ENCODE results near the gene CFAP251. TPM values are rescaled to one million over a fixed set of nuclear protein-coding genes. Genes with fewer than 3 reads are reported as not detected.

The CFAP251 gene
- total and polyA plus RNA-seq, 10 of the 15 experiments (the other 5 are each of a cell fraction or from before 2014, with no cell fraction given) = 0.10 to 0.97 (median 0.64) TPM

DNA sequence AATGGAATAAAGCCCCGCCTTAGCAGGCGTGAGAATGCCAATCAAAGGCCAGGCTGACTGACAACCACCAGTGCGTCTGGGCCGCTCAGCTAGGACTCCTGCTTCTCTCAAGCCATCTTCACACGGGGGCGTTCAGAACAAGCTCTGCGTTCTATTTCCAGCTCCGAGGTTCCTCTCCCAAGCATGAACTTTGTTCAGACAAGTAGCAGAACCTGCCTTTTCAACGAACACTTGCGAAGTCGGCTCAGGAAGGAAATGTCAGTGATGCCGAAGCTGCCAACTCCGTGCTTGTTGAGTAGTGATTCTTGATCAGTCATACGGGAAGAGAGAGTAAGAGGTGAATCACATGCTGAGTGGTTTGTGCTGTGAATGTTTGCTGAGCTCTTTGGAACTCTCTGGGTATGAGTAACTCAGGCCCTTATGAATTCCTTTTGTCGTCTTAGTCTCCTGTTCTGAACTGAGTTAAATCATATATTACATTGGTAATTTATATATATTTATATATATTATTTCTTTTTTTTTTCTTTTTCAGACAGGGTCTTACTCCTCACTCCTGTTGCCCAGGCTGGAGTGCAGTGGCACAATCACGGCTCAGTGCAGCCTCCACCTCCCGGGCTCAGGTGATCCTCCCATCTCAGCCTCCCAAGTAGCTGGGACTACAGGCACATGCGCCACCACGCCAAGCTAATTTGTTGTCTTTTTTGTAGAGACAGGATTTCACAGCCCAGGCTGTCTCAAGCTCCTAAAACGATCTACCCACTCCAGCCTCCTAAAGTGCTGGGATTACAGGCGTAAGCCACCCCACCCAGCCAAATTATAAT lies 73.9 kb downstream of the CFAP251 start (continued):
- TF ChIP-seq, protein P1, sequence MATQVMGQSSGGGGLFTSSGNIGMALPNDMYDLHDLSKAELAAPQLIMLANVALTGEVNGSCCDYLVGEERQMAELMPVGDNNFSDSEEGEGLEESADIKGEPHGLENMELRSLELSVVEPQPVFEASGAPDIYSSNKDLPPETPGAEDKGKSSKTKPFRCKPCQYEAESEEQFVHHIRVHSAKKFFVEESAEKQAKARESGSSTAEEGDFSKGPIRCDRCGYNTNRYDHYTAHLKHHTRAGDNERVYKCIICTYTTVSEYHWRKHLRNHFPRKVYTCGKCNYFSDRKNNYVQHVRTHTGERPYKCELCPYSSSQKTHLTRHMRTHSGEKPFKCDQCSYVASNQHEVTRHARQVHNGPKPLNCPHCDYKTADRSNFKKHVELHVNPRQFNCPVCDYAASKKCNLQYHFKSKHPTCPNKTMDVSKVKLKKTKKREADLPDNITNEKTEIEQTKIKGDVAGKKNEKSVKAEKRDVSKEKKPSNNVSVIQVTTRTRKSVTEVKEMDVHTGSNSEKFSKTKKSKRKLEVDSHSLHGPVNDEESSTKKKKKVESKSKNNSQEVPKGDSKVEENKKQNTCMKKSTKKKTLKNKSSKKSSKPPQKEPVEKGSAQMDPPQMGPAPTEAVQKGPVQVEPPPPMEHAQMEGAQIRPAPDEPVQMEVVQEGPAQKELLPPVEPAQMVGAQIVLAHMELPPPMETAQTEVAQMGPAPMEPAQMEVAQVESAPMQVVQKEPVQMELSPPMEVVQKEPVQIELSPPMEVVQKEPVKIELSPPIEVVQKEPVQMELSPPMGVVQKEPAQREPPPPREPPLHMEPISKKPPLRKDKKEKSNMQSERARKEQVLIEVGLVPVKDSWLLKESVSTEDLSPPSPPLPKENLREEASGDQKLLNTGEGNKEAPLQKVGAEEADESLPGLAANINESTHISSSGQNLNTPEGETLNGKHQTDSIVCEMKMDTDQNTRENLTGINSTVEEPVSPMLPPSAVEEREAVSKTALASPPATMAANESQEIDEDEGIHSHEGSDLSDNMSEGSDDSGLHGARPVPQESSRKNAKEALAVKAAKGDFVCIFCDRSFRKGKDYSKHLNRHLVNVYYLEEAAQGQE (IDR thresholded peaks at IDR 0.05; ENCODE audit: low read depth, low read length) = no peak
- TF ChIP-seq SREBF2 (IDR thresholded peaks at IDR 0.05; ENCODE audit: low read length) (no peak), WRNIP1 (IDR thresholded peaks at IDR 0.05; ENCODE audit: borderline replicate concordance, low read depth, low read length) (0 out of 2 replicates have a peak, but pooled peaks have one; percentile 38), IRF4 (IDR thresholded peaks at IDR 0.05; ENCODE audit: low read depth, low read length) (peak; percentile 99), NR2C1 (IDR thresholded peaks at IDR 0.05) (no peak), TAF1 (IDR thresholded peaks at IDR 0.05; ENCODE audit: borderline replicate concordance, low read depth, low read length) (0 out of 2 replicates have a peak, but pooled peaks have one; percentile 36), KLF5 (IDR thresholded peaks at IDR 0.05; ENCODE audit: partially characterized antibody) (no peak), TCF3 (IDR thresholded peaks at IDR 0.05; ENCODE audit: borderline replicate concordance, insufficient read depth, low read depth, low read length) (peak; percentile 83; the same call in 1 of the 2 replicates), HDGF (IDR thresholded peaks at IDR 0.05) (no peak), POLR2AphosphoS5 (IDR thresholded peaks at IDR 0.05; ENCODE audit: low read length) (peak; percentile 68; the same call in 1 of the 2 replicates), SMC3 (IDR thresholded peaks at IDR 0.05; ENCODE audit: borderline replicate concordance, low read length) (no peak), TCF7 (IDR thresholded peaks at IDR 0.05; ENCODE audit: borderline replicate concordance) (no peak)
- TF ChIP-seq, protein P2, sequence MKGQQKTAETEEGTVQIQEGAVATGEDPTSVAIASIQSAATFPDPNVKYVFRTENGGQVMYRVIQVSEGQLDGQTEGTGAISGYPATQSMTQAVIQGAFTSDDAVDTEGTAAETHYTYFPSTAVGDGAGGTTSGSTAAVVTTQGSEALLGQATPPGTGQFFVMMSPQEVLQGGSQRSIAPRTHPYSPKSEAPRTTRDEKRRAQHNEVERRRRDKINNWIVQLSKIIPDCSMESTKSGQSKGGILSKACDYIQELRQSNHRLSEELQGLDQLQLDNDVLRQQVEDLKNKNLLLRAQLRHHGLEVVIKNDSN (IDR thresholded peaks at IDR 0.05; ENCODE audit: borderline replicate concordance, extremely low read length, insufficient read depth, low read depth, low read length) = peak; percentile 22
- TF ChIP-seq, protein P3, sequence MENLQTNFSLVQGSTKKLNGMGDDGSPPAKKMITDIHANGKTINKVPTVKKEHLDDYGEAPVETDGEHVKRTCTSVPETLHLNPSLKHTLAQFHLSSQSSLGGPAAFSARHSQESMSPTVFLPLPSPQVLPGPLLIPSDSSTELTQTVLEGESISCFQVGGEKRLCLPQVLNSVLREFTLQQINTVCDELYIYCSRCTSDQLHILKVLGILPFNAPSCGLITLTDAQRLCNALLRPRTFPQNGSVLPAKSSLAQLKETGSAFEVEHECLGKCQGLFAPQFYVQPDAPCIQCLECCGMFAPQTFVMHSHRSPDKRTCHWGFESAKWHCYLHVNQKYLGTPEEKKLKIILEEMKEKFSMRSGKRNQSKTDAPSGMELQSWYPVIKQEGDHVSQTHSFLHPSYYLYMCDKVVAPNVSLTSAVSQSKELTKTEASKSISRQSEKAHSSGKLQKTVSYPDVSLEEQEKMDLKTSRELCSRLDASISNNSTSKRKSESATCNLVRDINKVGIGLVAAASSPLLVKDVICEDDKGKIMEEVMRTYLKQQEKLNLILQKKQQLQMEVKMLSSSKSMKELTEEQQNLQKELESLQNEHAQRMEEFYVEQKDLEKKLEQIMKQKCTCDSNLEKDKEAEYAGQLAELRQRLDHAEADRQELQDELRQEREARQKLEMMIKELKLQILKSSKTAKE (IDR thresholded peaks at IDR 0.05; ENCODE audit: low read depth, poor library complexity, severe bottlenecking) = peak; percentile 76
- TF ChIP-seq, protein P4, sequence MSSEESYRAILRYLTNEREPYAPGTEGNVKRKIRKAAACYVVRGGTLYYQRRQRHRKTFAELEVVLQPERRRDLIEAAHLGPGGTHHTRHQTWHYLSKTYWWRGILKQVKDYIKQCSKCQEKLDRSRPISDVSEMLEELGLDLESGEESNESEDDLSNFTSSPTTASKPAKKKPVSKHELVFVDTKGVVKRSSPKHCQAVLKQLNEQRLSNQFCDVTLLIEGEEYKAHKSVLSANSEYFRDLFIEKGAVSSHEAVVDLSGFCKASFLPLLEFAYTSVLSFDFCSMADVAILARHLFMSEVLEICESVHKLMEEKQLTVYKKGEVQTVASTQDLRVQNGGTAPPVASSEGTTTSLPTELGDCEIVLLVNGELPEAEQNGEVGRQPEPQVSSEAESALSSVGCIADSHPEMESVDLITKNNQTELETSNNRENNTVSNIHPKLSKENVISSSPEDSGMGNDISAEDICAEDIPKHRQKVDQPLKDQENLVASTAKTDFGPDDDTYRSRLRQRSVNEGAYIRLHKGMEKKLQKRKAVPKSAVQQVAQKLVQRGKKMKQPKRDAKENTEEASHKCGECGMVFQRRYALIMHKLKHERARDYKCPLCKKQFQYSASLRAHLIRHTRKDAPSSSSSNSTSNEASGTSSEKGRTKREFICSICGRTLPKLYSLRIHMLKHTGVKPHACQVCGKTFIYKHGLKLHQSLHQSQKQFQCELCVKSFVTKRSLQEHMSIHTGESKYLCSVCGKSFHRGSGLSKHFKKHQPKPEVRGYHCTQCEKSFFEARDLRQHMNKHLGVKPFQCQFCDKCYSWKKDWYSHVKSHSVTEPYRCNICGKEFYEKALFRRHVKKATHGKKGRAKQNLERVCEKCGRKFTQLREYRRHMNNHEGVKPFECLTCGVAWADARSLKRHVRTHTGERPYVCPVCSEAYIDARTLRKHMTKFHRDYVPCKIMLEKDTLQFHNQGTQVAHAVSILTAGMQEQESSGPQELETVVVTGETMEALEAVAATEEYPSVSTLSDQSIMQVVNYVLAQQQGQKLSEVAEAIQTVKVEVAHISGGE (CRISPR knock-in tag; IDR thresholded peaks at IDR 0.05) = no peak
- TF ChIP-seq, protein P5, sequence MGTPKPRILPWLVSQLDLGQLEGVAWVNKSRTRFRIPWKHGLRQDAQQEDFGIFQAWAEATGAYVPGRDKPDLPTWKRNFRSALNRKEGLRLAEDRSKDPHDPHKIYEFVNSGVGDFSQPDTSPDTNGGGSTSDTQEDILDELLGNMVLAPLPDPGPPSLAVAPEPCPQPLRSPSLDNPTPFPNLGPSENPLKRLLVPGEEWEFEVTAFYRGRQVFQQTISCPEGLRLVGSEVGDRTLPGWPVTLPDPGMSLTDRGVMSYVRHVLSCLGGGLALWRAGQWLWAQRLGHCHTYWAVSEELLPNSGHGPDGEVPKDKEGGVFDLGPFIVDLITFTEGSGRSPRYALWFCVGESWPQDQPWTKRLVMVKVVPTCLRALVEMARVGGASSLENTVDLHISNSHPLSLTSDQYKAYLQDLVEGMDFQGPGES (IDR thresholded peaks at IDR 0.05) = no peak

Measured in GM12878 (cell line).